ENCODE data around the gene MRGPRD. TPM values are rescaled to one million over a fixed set of nuclear protein-coding genes. Genes with fewer than 3 reads are reported as not detected.

The MRGPRD gene
- total RNA-seq, 1 experiment from 2014 or later: not detected

DNA sequence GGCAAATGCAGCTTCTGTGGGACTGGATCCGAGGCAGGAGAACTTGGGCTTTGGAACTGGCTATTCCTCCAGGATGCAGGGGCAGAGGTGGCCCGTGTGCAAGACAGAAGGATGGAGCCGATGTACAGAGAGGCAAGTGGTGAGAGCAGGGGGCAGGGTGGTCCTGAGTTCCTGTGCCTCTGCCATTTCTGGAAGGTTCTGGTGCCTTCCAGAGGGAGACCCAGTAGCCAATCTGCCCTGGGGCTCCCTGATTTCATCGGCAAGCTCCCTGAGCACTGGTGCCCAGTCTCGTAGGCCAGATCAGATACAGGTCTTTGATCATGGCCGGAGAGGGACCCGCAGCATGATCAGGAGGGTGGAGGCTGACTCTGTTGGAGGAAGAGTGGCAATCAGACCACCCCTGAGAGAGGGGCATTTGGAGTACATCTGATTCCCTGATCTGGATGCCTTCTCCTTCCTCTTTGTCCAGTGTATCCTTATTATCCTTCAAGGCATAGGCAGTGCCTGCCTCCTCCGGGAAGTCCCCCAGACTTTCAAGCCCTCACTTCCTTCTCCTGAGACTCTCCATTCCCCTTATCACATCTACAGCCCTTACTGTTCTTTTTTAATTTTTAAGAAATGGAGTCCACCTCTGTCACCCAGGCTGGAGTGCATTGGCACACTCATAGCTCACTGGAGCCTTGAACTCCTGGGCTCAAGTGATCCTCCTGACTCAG, 9.7 kb downstream of the MRGPRD start:
- DNase-seq (ENCODE audit: extremely low read depth, low read depth): no peak

DNA sequence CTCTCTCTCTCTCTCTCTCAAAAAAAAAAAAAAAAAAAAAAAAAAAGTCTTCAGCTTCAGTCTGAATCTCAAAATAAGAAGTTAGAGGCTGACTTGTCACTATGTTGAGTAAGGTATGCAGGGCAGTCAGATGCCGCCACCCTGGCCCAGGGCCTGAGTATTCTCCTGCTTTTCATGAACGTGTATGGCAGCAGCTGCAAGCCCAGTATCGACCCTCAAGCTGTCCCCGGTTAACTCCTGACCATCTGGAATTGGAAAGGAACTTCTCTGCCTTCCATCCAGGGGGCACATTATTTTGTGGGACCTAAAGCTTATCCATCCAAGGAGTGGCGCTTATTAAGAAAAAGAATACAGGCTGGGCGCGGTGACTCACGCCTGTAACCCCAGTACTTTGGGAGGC, 11.4 kb downstream of the MRGPRD start:
- no peak for DNase-seq (ENCODE audit: extremely low read depth, low read depth)

DNA sequence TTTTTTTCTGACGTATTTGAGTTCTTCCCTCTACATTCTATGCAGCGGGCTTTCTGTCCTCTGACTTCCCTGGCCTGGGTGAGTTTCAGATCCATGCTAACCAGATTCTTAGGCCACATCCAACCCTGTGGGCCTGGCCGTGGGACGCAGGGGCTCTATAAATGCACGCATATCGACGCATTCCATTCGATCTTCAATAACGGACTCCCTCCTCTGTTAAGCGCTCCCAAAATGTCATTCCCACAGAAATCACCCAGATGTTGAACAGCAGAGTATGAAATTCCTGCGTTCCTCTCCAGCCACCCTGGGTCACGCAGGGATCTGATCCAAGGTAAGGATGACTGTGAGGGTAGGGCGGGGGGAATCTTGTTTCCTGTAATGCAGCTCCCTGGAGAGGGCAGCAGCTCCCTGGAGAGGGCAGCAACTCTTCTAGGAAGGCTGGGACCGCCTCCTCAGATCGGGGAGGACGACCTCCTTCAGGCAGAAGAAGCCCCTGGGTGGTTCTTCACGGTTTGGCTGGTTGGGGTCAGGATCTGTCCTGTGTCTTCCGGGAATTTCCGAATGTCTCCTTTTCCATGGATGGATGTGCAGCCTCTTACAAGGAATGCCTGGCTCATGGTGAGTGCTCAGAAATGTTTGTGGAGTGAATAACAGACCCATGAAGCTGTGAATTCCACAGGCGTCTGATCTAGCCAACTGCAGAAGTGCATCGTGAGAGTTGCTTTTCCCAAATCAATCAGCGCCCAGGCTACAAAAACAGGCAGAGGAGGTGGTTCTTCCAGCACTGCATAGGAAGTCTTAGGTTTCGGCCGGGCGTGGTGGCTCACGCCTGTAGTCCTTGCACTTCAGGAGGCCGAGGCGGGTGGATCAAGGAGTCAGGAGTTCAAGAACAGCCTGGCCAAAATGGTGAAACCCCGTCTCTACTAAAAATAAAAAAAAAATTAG, 12.2 kb downstream of the MRGPRD start:
- no peak for DNase-seq (ENCODE audit: extremely low read depth, low read depth)

DNA sequence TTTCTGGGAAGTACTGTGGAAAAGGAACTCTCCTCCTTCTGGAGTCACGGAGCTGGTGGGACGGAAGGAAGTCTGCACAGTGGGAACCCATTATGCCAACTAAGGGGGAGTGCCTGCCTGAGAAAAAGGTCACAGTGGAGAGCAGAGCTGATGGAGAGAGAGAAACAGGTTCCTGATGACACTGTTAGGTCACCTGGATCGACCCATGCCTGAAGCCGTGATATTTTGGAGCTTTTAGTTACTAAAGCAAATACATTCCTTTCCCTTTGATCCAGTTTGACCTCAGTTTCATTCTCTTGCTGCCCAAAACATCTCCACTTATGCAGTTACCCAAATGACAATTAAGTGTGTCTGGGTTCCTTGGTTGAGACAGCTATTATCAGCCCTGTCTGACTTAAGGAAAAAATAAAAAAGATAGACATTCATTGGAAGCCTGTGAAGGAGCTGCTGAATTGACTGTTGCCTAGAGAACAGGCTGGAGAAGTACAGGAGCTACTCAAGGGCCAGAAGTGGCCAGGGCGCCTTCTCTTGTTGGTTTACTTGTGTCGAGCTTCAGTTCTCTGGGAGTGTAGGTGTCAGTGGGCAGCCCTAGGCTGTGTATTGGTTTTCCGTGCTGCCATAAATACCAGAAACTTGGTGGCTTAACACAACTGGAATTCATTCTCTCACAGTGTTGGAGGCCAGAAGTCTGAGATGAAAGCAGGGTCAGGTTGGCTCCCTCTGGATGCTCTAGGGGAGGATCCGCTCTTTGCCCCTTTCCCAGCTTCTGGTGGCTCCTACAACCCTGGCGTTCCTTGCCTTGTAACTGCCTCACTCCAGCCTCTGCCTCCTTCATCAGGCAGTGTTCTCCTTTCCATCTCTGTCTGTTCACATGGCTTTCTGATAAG, 13.6 kb downstream of the MRGPRD start:
- no peak for DNase-seq (ENCODE audit: extremely low read depth, low read depth)

DNA sequence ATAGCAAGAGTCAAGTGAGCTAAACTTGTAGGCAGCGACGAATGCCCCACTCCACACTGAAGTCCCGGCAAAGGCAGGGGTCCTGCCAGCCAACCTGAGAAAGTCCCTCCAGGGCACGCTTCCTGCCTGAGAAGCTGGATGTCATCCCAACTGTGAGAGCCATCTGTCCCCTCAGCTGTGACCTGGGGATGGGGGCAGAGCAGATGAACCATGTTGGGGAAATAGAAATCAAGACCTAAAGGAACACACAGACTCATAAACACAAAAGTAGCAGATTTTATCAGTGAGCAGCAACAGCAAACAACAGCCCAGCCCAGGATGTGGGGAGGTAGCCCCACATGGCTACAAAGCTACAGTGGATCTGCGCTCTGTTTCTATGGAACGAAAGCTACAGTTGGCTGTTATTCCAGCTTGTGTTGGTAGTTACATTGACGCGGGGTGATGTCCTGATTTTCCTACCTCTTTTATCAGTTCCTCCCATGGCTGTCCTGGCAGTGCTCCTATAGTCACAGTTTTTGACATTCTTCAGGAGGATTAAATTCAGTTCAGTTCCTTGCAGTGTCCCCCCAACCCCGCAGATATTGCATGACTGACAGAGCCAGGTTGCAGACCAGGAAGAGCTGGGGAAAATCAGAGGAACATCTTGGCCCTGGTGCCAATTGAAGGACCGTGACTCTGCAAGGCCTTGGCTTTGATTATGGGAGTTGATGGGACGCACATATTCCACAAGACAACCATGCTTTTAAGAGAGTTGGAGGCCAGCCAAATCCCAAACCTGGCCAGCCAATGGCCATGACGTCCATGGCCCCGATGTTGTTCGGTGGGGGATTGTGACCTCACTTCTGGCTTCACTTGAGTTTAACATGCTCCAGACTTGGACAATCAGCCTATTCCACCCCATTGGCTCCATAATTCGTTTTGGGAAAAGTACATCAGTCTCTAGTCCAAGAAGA, 14.6 kb downstream of the MRGPRD start:
- no peak for DNase-seq (ENCODE audit: extremely low read depth, low read depth)

DNA sequence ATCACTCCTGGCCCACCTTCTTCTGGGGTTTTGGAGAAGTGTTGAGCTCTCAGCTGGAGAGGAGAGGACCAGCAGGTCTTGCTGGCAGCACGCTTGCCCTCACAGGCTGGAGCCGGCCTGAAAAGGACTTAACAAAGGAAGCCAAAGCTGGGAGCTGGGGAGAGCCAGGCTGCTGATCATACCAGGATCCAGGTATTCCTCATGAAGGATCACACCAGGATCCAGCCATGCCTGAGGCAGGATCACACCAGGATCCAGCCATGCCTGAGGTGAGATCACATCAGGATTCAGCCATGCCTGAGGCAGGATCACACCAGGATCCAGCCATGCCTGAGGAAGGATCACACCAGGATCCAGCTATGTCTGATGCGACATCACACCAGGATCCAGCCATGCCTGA, 17.0 kb downstream of the MRGPRD start:
- no peak for DNase-seq (ENCODE audit: extremely low read depth, low read depth)

DNA sequence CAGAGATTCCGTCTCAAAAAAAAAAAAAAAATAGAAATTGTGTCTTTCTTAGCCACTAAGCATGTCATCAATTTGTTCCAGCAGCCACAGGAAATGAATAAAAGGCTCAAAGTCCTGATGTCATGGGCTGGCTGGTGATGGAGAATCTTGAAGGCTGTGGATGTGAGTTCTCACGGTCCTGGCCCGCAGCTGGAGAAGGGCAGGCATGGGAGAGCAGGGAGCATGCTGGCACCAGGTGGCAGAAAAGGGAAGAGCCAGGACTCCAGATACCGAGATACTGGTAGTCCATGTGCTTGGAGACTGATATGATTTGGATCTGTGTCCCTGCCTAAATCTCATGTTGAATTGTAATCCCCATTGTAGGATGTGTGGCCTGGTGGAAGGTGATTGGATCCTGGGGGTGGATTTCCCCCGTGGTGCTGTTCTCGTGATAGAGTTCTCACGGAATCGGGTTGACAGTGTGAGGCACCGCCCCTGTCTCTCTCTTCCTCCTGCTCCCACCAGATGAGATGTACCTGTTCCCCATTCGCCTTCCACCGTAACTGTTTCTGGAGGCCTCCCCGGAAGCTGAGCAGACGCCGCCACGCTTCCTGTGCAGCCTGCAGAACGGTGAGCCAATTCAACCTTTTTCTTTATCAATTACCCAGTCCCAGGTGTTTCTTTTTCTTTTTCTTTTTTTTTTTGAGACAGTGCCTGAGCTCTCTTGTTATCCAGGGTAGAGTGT, 18.1 kb downstream of the MRGPRD start:
- no peak for DNase-seq (ENCODE audit: extremely low read depth, low read depth)

DNA sequence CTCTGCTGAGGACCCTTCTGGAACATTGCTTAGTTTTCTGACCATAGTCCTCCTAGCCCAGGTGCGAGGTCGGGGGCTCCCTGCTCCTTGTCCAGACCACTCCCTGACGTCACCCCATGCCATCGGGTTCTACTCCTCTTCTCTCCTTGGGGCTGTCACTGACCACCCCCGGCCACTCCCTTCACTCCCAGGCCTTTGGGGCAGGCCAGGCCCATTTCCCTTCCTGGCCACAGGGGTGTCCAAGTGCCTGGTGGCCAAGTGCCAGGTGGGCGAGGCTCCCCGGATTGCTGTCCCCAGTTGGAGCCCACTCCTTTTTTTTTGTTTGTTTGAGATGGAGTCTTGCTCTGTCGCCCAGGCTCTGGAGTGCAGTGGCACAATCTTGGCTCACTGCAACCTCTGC, 19.5 kb downstream of the MRGPRD start:
- DNase-seq (ENCODE audit: extremely low read depth, low read depth): no peak

DNA sequence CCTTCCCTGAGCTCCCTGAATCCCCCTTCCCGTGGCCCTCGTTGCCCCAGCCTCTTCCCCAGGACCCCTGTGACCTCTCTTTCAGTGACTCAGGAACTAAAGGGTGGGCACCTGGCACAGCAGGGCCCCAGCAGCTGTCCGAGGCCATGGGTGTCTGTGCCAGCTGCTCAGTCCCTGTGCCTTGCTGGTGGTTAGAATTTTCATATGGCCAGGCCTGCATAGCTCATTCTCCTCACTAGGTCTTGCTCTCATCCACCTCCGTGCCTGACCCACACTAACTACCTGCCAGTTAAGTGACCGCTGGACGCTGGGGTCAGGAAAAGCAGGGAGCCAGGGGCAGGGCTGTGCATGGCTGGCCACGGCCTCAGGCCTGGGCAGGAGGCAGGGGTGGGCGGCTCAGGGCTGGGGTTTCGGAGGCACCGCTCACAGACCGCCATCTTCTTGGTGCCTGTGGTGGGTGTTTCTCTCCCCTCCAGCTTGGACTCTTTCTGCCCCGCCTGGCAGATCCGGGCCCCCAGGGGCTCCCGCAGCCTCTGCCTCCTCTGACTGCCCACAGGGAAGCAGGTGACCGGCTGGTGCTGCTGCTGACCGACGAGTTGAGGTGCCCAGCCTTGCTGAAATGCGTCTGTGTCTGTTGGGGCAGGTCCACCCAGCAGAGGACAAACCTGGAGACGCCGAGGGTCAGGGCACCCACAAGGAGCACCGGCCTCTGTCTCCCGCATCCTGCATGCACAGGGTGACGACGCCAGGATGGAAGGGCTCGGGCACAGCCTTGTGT, 20.3 kb downstream of the MRGPRD start:
- DNase-seq (ENCODE audit: extremely low read depth, low read depth): no peak

DNA sequence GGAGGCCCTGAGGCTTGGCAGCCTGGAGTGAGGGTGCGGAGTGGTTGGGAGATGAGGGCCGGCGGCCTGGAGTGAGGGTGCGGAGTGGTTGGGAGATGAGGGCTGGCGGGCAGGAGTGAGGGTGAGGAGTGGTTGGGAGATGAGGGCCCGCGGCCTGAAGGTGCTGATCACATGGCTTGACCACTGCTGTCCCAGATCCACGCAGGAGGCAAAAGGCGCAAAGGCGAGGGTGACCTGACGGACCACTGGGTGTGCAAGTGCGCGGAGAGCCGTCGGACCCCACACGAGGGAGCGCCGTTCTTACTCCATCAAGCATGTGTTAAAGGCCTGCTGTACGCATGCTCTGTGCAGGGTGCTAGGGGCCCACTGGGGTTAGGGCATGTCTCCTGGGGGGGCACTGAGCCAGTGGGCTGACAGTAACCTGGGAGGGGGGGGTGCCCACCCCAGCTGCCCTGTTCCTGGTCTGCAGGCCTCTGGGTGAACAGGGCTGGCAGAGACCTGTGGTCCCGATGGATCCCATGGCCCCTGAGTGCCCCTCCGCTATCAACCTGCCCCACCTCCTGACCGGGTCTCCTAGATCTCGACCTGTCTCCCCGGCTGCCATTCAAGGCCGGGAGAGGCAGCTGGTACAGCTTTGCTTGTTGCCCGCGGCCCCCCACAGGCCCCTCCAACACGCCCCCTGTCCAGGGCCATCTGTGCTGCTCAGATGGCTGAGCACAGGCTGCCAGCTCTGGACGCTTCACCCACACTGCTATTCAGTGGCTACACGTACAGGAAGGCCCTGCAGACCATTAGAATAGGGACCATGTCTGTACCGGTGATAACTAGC, 21.1 kb downstream of the MRGPRD start:
- DNase-seq (ENCODE audit: extremely low read depth, low read depth): no peak

DNA sequence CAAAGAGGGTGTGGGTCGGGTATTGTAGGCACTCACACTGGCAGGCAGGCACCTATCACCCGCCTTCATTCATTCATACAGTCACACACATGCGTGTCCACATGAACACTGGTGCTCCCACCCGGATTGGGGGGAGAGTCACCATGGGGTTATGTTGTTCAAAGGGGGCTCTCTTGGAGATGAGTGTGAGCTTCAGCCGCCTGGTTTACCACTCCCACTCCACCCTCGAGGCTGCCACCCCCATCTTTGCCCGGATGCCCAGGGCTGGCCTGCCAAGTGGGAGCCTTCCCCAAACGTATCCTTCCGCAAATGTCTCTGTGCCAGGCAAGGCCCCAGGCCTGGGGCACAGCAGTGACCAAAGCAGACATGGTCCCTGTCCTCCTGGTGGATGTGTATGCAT, 22.6 kb downstream of the MRGPRD start:
- no peak for DNase-seq (ENCODE audit: extremely low read depth, low read depth)

DNA sequence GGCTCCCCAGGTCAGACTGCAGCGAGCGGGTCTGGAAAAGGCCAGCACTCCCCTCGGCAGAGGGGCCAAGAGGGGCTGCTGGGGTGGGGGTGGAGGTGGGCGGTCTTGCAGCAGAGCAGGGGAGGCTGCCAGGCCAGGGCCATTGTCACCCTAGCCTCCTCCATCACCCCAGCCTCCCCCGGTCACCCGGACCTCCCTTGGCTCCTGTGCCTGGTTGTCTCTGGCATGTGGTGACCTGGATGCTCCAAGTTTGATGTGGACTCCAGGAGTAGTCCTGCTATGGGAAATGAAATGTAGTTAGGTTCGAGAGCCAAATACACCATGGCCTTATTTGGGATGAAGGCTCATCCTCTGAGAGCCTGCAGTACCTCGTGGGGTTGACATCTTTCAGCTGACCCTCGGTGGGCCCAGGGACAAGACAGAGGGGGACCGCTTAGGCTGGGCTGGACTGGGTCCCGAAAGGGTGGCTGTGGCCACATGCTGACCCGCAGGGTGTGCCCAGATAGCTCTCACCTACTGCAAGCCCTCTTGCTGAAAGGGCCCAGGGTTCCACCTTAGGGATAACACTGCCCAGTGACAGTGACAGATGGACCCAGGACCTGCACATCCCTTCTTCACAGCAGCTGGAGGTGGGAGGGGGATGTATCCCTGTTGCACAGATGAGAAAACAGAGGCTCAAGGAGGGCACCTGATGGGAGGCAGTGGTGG, 24.1 kb downstream of the MRGPRD start:
- no peak for DNase-seq (ENCODE audit: extremely low read depth, low read depth)

DNA sequence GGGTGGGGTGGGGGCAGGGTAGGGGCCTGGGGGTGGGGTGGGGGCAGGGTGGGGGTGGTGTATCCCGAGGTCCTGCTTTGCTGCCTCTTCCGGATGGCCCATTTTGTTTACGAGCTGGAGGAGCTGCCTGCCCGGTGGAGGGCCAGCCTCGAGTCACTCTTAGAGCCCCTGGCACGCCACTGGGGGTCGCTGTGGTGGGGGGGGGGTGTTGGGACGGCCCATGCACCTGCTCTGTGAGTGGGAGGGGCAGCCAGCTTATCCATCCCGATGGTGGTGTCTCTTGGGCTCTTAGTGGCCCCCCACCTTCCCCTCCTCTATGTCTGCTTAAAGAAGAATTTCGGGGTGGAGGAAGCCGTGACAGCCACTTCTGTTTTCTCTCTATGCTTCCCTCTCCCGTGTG, 24.6 kb downstream of the MRGPRD start:
- DNase-seq (ENCODE audit: extremely low read depth, low read depth): no peak

DNA sequence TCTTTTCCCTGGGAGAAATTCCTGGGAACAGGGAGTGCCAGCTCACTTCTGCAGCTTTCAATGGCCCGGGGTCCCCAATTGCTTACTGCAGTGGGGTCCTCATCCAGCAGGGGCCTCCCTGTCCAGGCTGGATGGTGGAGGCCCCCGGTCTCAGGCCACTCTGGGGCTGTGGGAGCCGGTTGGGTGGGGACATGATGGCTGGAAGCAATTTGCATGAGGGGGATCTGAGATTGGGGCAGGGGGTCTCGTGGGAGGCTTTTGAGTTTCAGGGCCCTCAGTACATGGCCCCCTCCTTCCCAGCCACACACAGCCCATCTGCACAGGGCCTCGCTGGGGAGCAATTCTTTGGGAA, 25.2 kb downstream of the MRGPRD start:
- DNase-seq (ENCODE audit: extremely low read depth, low read depth): no peak

DNA sequence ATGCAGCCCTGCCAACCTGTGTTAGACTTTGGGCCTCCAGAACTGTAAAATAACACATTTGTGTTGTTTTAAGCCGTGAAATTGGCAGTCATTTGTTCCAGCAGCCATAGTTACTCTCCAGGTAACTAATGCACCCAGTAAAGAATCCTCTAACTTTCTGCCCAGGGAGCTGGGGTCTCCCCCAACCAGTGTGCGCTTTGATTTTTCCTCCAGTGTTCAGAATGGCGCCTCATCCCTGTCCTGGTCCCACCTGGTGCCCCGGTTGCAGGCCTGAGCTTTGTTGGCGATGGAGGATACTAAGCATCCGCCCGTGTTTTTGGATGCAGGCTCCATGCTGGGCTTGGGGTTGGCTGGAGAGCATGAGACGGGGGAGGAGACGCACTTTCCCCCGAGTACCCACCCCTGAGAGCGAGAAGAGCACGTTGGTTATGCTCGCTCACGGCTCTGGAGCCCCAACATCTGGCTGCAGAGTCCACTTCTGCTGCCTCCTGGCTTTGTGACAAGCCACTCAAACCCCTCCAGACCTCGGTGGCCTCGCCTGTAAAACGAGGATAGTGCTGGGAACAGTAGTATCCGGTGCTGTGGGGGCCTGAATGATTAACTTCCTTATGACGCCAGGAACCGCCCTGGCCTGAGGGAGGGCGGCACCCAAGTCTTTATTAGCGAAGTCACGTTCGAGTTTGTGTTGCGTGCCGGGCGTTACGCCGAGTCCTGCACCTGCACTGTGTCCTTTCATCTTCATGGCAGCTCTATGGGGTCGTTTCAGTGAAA, 25.8 kb downstream of the MRGPRD start:
- no peak for DNase-seq (ENCODE audit: extremely low read depth, low read depth)

DNA sequence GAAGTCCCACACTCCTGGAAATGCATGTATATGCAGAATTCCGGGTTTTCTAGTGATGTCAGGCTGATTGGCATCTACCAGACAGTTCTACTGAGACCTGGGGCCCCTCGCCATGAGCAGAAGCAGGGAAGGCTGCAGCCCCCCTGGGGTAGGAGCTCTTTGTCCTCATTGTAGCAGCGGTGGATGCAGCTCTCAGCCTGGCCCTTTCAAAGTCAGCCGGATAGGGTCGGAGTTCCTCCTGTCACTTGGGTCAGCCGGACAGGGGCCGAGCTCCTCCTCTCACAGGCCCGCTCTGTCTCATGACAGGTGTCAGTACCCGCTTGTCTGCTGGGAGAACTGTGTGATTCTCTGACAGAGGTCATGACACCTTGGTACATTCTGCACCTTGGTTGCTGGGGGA, 30.0 kb downstream of the MRGPRD start:
- no peak for DNase-seq (ENCODE audit: extremely low read depth, low read depth)

Measured in NCI-H460 (cell line).